ENCODE measurements around the gene NOL3. TPM values are rescaled to one million over a fixed set of nuclear protein-coding genes. Genes with fewer than 3 reads are reported as not detected.

The NOL3 gene
- total RNA-seq, 1 donor, result 0.54 TPM

GRCh38 chr16:67187175-67187890 is 17.0 kb downstream of the NOL3 start:
- DNase-seq (ENCODE audit: low read depth in 2 of 3, low spot score in 2 of 3), result no peak

- no peak for DNase-seq (ENCODE audit: low read depth in 2 of 3, low spot score in 2 of 3)
Measured at GRCh38 chr16:67188323-67188722, 18.0 kb downstream of the NOL3 start.

- no peak for DNase-seq (ENCODE audit: low read depth in 2 of 3, low spot score in 2 of 3)
Measured at GRCh38 chr16:67188798-67189197, 18.5 kb downstream of the NOL3 start.

- no peak for DNase-seq (ENCODE audit: low read depth in 2 of 3, low spot score in 2 of 3)
Measured at GRCh38 chr16:67190041-67190440, 19.7 kb downstream of the NOL3 start, which contains the start of gene EXOC3L1. Gene EXOC3L1, minus strand, starts transcription at chr16:67190136. Its CDS starts 460 bp downstream, at chr16:67189676.

- DNase-seq (ENCODE audit: low read depth in 2 of 3, low spot score in 2 of 3), result no peak
Measured at GRCh38 chr16:67190448-67191399, 20.4 kb downstream of the NOL3 start.

GRCh38 chr16:67191411-67191994 is 21.2 kb downstream of the NOL3 start:
- DNase-seq (ENCODE audit: low read depth in 2 of 3, low spot score in 2 of 3), result no peak

GRCh38 chr16:67191995-67192681 is 21.8 kb downstream of the NOL3 start, which contains the start of gene E2F4:
Gene E2F4, plus strand, starts transcription at chr16:67192155. Its CDS starts 73 bp downstream, at chr16:67192228.
- peak; percentile 61 to 94 (median 91) for DNase-seq (ENCODE audit: low read depth in 2 of 3, low spot score in 2 of 3)

GRCh38 chr16:67192781-67193361 is 22.5 kb downstream of the NOL3 start:
- DNase-seq (ENCODE audit: low read depth in 2 of 3, low spot score in 2 of 3), result no peak

- DNase-seq (ENCODE audit: low read depth in 2 of 3, low spot score in 2 of 3), result no peak
Measured at GRCh38 chr16:67193536-67193935, 23.2 kb downstream of the NOL3 start.

- no peak for DNase-seq (ENCODE audit: low read depth in 2 of 3, low spot score in 2 of 3)
Measured at GRCh38 chr16:67194260-67194659, 23.9 kb downstream of the NOL3 start.

- DNase-seq (ENCODE audit: low read depth in 2 of 3, low spot score in 2 of 3), result no peak
Measured at GRCh38 chr16:67195676-67196075, 25.3 kb downstream of the NOL3 start.

- no peak for DNase-seq (ENCODE audit: low read depth in 2 of 3, low spot score in 2 of 3)
Measured at GRCh38 chr16:67196881-67197280, 26.5 kb downstream of the NOL3 start.

GRCh38 chr16:67197704-67198103 is 27.4 kb downstream of the NOL3 start:
- DNase-seq (ENCODE audit: low read depth in 2 of 3, low spot score in 2 of 3), result no peak

- DNase-seq (ENCODE audit: low read depth in 2 of 3, low spot score in 2 of 3), result peak in 2 of 3 donors; percentile 53 to 70
Measured at GRCh38 chr16:67198238-67198734, 27.9 kb downstream of the NOL3 start.

GRCh38 chr16:67199011-67199807 is 28.9 kb downstream of the NOL3 start, which contains the start of gene ELMO3:
Gene ELMO3, plus strand, starts transcription at chr16:67199131. Its CDS starts 196 bp downstream, at chr16:67199327.
- DNase-seq (ENCODE audit: low read depth in 2 of 3, low spot score in 2 of 3), result peak in 1 of 3 donors; percentile 13

- no peak for DNase-seq (ENCODE audit: low read depth in 2 of 3, low spot score in 2 of 3)
Measured at GRCh38 chr16:67199808-67200198, 29.5 kb downstream of the NOL3 start.

- DNase-seq (ENCODE audit: low read depth in 2 of 3, low spot score in 2 of 3), result no peak
Measured at GRCh38 chr16:67200491-67200890, 30.2 kb downstream of the NOL3 start.

GRCh38 chr16:67201411-67202345 is 31.3 kb downstream of the NOL3 start:
- no peak for DNase-seq (ENCODE audit: low read depth in 2 of 3, low spot score in 2 of 3)
